ENCODE data around the gene NME1. TPM values are rescaled to one million over a fixed set of nuclear protein-coding genes. Genes with fewer than 3 reads are reported as not detected.

Gene NME1
- total and polyA plus RNA-seq, 2 donors (not counting 3 experiments of a cell fraction or from before 2014, with no cell fraction given), result 214 to 326 TPM

DNA sequence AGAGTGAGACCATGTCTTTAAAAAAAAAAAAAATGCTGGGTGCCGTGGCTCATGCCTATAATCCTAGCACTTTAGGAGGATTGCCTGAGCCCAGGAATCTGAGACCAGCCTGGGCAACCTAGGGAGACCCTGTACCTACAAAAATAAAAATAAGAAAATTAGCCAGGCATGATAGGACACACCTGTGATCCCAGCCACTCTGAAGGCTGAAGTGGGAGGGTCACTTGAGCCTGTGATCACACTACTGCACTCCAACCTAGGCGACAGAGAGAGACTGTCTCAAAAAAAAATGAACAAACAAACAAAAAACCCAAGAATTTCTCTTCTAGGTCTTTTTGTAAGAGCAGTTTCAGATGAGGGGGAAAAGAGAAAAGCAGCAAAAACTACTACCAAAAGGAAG, 47.5 kb downstream of the NME1 start:
- H3K9me3 ChIP-seq (replicated peaks; ENCODE audit: control insufficient read depth, insufficient read depth, low read length), result no peaks in the 10 kb centered on the region
- intact Hi-C loops (cut with micrococcal nuclease), result no loop called here
- no peak overlapping the region for H2AFZ ChIP-seq (ENCODE audit: low read depth, low read length)
- TF ChIP-seq JUN (IDR thresholded peaks at IDR 0.05; ENCODE audit: borderline replicate concordance, insufficient read depth, insufficient read length, low read depth) (no peak), POLR2AphosphoS5 (IDR thresholded peaks at IDR 0.05; ENCODE audit: insufficient read depth, low read depth, low read length) (no peak), EZH2 (IDR thresholded peaks at IDR 0.05; ENCODE audit: borderline replicate concordance, low read depth, low read length, severe bottlenecking) (no peak), POLR2A (IDR thresholded peaks at IDR 0.05; ENCODE audit: low read depth, low read length) (no peak), FOS (IDR thresholded peaks at IDR 0.05; ENCODE audit: borderline replicate concordance, insufficient read depth, low read length) (no peak), MYC (IDR thresholded peaks at IDR 0.05; ENCODE audit: low read depth, low read length) (no peak), GATA2 (IDR thresholded peaks at IDR 0.05; ENCODE audit: insufficient read depth, insufficient read length, low read depth, low read length) (no peak)
- TF ChIP-seq, protein P1, sequence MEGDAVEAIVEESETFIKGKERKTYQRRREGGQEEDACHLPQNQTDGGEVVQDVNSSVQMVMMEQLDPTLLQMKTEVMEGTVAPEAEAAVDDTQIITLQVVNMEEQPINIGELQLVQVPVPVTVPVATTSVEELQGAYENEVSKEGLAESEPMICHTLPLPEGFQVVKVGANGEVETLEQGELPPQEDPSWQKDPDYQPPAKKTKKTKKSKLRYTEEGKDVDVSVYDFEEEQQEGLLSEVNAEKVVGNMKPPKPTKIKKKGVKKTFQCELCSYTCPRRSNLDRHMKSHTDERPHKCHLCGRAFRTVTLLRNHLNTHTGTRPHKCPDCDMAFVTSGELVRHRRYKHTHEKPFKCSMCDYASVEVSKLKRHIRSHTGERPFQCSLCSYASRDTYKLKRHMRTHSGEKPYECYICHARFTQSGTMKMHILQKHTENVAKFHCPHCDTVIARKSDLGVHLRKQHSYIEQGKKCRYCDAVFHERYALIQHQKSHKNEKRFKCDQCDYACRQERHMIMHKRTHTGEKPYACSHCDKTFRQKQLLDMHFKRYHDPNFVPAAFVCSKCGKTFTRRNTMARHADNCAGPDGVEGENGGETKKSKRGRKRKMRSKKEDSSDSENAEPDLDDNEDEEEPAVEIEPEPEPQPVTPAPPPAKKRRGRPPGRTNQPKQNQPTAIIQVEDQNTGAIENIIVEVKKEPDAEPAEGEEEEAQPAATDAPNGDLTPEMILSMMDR (IDR thresholded peaks at IDR 0.05; ENCODE audit: extremely low read depth in 1 of 2, insufficient read depth in 1 of 2, low read depth in 1 of 2, low read length in 2 of 2), result no peak
- TF ChIP-seq, protein P2, sequence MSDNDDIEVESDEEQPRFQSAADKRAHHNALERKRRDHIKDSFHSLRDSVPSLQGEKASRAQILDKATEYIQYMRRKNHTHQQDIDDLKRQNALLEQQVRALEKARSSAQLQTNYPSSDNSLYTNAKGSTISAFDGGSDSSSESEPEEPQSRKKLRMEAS (IDR thresholded peaks at IDR 0.05; ENCODE audit: insufficient read depth, insufficient read length), result no peak
- H3K27me3 ChIP-seq (ENCODE audit: control insufficient read depth in 2 of 2, insufficient read depth in 2 of 2, low read length in 2 of 2), result no peaks in the 10 kb centered on the region
- H3K4me3 ChIP-seq (replicated peaks in 1 of 3; ENCODE audit: insufficient read depth in 1 of 3, low read depth in 1 of 3, low read length in 3 of 3), result no peak overlapping the region
- H3K36me3 ChIP-seq (ENCODE audit: control insufficient read depth in 2 of 2, extremely low read depth in 1 of 2, insufficient read depth in 2 of 2, low read length in 2 of 2), result peaks cover 14 to 18% of the 10 kb centered on the region in 2 experiments
- DNase-seq (ENCODE audit: low read depth, low spot score) (no peak), FAIRE-seq (no peak)
- H3K4me2 ChIP-seq (ENCODE audit: insufficient read depth, low read length), result no peak overlapping the region
- no peak overlapping the region for H3K27ac ChIP-seq (ENCODE audit: insufficient read depth, low read depth, low read length)
- CTCF ChIA-PET, result interaction anchor here (1.0 to 1.4 kb wide), 2 partner anchors 10 to 14 kb away, joined by 3 read pairs; no protein-coding TSS in a partner anchor
- H3K4me1 ChIP-seq (ENCODE audit: control insufficient read depth, extremely low read depth, insufficient read depth, low read length), result no peaks in the 10 kb centered on the region
- no peaks in the 10 kb centered on the region for H3K9me1 ChIP-seq (replicated peaks; ENCODE audit: control insufficient read depth, extremely low read depth, insufficient read depth, low read length)
- no peak overlapping the region for H3K9ac ChIP-seq (replicated peaks; ENCODE audit: extremely low read depth, insufficient read depth, low read length)
- dilution Hi-C loops (cut with MboI; ENCODE audit: extremely low pct_ligation_motif_present, low sequenced_read_pairs), result no loop called here
- no peaks in the 10 kb centered on the region for H4K20me1 ChIP-seq (replicated peaks; ENCODE audit: control insufficient read depth, extremely low read depth, insufficient read depth, low read length)
- POLR2A ChIA-PET, result no interaction called here
- no peaks in the 10 kb centered on the region for H3K79me2 ChIP-seq (ENCODE audit: control insufficient read depth, insufficient read depth, low read length)
- no TSS peak for BruUV-seq (replicated peaks)
